RKO (cell line): ENCODE data around the gene IRF2.
A peak's percentile ranks its signal among the peaks of the same experiment; 100 is the strongest.

Source experiments
- DNase-seq: peaks from one replicate; pipeline ENCODE4 v3.0.0-alpha.2; 2016; ENCODE audit warnings: low spot score

Gene IRF2

GRCh38 chr4:184473499-184474262 lies 669 bp downstream of the IRF2 start:
- peak; percentile 33 for DNase-seq

DNA sequence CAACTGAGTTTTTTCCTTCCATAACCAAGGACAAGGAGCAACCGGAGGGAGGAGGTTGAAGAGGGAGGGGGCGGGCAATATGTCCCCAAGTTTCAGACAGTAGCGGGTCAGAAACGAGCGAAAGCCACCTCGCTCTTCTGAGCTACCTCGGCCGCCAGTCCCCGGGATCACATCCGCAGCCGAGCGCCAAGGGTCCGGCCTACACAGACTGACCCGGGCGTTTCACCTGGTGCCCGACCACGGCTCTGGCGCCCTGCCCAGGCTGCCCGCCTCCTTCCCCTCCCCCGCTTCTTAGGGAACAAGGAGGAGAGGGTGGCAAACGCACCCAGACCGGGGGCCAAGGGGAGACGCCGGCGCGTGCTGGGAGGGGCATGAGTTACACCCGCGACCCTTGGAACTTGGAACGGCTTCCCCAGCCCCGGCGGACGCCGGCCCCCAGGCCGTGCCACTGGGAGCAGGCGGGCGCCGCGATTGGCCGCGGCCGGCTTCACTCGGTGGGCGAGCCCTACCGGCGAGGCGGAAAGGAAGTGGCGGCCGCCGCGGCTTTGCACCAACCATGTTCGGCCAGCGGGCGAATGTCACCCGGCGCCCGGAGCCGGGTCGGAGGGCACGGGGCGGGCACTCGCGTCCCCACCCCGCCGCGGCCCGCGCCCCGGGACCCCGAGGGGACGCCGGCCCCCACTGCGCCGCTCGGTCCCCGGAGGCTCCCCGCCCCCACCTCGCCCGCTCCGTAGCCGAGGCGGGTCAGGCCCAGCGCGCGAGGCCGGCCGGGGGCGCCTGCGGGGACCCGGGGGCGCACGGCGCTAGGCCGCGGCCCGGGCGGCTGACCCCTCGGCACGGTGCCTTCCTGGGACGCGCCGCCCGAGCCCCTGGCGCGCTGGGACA lies 1.5 kb downstream of the IRF2 start:
- peak; percentile 59 for DNase-seq

- DNase-seq, result peak; percentile 42
These were observed 2.3 kb downstream of the IRF2 start for GRCh38 chr4:184471881-184472613.

DNA sequence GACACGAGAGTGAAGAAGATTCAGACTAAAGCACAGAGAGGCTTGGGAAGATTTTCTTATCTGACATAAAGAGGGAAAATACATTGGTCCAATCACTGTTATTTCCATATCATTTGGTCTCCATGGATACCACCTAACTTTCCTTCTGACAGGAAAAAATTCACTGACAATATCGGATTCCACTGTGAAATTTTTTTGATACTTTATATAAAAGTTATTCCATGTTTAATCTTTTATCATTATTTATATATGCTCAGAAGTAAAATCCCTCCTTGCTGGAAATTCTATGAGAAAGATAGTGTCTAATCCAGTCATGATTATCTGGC lies 3.6 kb downstream of the IRF2 start:
- DNase-seq, result no peak

DNA sequence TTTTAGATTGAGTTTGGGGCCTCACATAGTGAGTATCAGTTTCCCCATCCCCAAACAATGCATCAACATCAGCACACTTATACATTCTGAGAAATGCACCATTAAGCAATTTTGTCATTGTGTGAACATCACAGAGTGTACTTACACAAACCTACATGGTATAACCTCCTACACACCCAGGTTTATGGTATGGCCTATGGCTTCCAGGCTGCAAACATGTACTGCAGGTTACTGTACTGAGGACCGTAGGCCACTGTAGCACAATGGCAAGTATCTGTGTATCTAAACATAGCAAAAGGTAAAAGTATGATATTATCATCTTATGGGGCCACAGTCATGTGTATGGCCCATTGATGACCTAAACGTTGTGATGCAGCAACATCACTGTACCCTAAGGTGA lies 7.7 kb downstream of the IRF2 start:
- no peak for DNase-seq

- DNase-seq, result no peak
These were observed 9.4 kb downstream of the IRF2 start for GRCh38 chr4:184464759-184465454.

DNA sequence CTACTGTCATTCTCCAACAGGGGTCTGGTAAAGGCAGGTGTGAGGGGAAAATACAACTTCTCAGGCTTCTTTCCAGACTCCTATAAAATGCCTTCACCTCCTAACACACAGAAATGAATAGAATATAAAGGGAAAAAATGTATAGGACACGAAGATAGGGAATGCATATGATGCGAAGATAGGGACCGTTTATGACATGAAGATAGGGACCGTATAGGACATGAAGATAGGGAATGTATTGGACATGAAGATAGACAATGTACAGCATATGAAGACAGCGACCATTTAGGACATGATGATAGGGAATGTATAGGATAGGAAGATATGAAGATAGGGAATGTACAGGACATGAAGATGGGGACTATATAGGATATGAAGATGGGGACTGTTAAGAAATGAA lies 10.5 kb downstream of the IRF2 start:
- DNase-seq, result no peak

- no peak for DNase-seq
These were observed 11.2 kb downstream of the IRF2 start for GRCh38 chr4:184463158-184463557.

- DNase-seq, result no peak
These were observed 11.6 kb downstream of the IRF2 start for GRCh38 chr4:184462724-184463123.

- DNase-seq, result no peak
These were observed 12.5 kb downstream of the IRF2 start for GRCh38 chr4:184461711-184462441.

- no peak for DNase-seq
These were observed 13.7 kb downstream of the IRF2 start for GRCh38 chr4:184460499-184461285.

DNA sequence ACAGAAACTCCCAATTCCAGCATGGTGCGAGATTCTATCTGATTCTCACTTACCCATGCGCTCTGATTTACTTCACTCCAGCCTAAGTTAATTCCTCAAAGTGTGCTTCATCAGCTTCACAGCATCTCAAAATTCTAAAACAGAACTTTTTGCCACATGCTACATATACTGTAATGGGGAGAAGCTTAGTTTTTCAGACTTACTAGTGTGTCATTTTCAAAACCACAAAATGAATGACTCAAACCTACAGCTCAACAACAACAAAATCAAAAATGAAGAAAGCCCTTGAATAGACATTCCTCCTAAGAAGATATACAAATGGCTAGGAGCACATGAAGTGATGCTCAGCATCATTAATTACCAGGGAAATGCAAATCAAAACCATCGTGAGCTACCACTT lies 14.9 kb downstream of the IRF2 start:
- peak; percentile 21 for DNase-seq

DNA sequence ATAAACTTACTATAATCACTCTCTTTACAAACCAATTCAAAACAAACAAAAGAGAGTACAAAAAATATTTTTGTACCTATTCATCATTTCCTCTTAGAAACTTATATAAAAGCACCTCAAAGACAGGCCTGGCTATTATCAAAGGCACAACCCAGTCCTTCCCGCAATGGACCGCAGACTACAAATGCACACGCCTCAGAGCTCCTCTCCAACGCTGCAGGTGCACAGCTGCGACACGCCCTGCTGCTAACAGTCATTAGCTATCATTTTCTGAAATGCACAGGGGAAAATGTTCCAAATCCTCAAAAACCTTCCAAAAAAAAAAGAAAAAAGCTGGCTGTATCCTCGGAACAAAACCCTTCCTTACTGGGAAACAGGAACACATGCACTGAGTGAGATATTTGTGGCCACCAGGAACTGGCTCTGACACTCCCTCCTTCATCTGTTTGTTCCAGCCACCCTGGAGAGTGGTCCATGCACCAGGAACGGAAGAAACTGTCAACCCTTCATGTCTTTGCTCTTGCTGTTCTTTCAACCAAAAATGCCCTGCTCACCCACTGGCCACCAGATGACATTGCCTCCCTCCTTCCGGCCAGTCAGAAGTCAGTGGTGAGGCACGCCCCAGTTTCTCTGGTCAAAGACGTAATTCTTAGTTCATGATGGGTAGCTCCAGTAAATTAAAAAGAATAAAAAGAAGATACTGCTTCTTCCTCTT lies 16.7 kb downstream of the IRF2 start:
- no peak for DNase-seq

DNA sequence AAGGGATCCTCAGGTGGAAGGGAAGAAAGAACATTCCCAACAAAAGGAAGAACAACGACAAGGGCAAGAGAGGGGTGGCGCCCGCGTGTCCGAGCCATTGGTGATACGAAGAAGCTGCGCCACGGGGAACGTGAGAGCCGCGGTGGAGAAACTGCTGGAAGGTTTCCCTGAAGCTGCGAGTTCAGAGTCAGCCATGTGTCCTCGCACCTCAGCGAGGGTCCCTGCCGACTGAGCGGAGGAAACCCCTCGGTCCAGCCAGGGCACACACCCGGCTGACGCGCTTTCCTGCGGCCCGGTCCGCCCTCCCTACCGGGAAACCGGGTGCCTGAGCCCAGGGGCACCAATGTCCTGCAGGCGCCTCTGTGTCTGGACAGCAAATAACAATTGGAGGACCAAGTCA lies 18.0 kb downstream of the IRF2 start:
- DNase-seq, result no peak

GRCh38 chr4:184455299-184455698 lies 19.1 kb downstream of the IRF2 start:
- no peak for DNase-seq

- DNase-seq, result no peak
These were observed 20.8 kb downstream of the IRF2 start for GRCh38 chr4:184453365-184454160.

DNA sequence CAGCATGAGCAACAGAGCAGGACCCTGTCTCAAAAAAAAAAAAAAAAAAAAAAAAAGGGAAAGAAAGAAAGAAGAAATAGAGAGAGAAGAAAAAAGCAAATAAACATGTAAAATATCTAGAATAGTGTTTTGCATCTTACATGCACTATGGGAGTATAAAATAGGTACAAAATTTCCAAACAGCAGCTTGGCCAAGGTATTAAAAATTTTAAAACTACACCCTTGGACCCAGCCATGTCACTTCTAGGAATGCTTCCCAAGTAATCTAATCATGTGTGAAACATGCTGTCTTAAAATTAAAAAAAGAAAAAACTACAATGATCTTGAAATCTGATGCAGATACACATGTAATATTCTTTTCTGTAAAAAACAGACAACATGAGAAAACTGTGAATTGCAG lies 21.6 kb downstream of the IRF2 start:
- no peak for DNase-seq

DNA sequence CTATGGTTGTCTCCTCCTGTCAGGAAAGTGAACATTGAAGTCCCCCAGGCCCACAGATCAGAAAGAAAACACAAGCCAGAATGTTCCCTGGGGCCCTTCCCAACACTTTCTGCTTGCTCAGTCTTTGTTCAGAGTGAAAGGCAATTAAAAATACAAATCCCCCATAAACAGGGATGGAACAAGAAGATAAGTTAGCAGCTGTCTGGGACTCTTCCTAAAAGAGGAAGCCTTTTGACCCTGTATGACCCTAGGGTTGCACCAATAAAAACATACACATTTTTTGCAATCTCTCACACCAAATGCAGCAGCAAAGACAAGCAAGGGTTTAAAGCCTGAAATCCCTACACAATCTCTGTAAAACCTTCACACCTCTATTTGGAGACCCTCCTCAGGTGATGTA lies 22.6 kb downstream of the IRF2 start:
- no peak for DNase-seq
